Fibroblast of mammary gland (primary cell): ENCODE results near the gene PRM3.

Experiments
- DNase-seq: peaks from one replicate; pipeline ENCODE4 v3.0.0-alpha.2; 2010; ENCODE audit warnings: low read depth
- H3K4me3 ChIP-seq: 2 replicates; pipeline ENCODE4 v1.5.1; 2011; ENCODE audit warnings: low read depth, mild to moderate bottlenecking, low read length, moderate library complexity; ENCODE audit not compliant: control insufficient read depth
- CTCF ChIP-seq: conservative IDR thresholded peaks from 2 replicates; pipeline ENCODE4 v1.5.1; 2011; ENCODE audit warnings: low read depth, low read length, inconsistent platforms; ENCODE audit not compliant: control insufficient read depth, insufficient read depth

The PRM3 gene

GRCh38 chr16:11235703-11235991 lies 37.8 kb downstream of the PRM3 start:
- DNase-seq: no peak
- no peak overlapping the region for H3K4me3 ChIP-seq
- no peak for TF ChIP-seq CTCF

GRCh38 chr16:11234884-11235702 lies 38.3 kb downstream of the PRM3 start:
- TF ChIP-seq CTCF: no peak
- no peak for DNase-seq
- H3K4me3 ChIP-seq: no peak overlapping the region

- TF ChIP-seq CTCF: no peak
- no peak for DNase-seq
- no peak overlapping the region for H3K4me3 ChIP-seq
Observed at GRCh38 chr16:11233727-11234376, 39.6 kb downstream of the PRM3 start.

- DNase-seq: no peak
- TF ChIP-seq CTCF: no peak
- no peak overlapping the region for H3K4me3 ChIP-seq
Observed at GRCh38 chr16:11232852-11233726, 40.3 kb downstream of the PRM3 start.

GRCh38 chr16:11232302-11232851 lies 41.1 kb downstream of the PRM3 start:
- H3K4me3 ChIP-seq: no peak overlapping the region
- TF ChIP-seq CTCF: no peak
- DNase-seq: no peak

- no peak for TF ChIP-seq CTCF
- no peak overlapping the region for H3K4me3 ChIP-seq
- DNase-seq: no peak
Observed at GRCh38 chr16:11231367-11231970, 42.0 kb downstream of the PRM3 start.
